ENCODE data around the gene ITPR1. TPM values are rescaled to one million over a fixed set of nuclear protein-coding genes. Genes with fewer than 3 reads are reported as not detected.

The ITPR1 gene
- total and polyA plus RNA-seq, 2 experiments from 2014 or later = 6.8 to 21.0 TPM

DNA sequence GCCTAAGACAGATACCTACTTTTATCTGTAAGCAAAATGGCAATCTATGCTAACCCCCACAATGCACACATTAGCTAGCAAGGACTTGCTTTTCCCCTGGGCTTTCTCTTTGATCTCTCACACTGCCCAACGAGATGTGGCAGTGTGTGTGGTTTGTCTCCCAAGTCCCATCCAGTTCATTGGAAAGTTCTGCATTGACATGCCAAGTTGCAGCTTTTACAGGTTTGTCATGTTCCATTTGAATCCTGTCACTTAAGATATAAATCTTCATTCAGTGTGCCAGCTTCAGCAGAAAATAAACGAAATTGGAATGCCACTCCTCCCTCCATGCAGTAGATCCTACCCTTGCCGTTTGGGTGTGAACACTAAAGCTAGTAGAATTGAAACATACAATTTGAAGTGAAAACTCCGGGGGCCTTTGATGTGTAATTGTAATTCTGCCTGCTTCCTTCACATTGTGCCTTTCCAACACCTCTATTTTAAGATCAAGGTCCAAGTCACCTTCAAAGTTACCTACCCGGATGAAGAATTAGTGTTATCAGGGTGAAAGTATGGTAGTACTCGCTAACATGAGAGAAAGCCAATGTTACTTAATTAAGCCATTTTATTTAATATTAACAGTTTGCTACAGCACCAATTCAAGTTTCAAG is 355.2 kb downstream of the ITPR1 start:
- H3K36me3 Mint-ChIP-seq (ENCODE audit: low read depth) = no peaks in the 10 kb centered on the region
- DNase-seq (ENCODE audit: low spot score) (no peak), ATAC-seq (no peak)
- H3K4me3 ChIP-seq = no peak overlapping the region
- H3K4me2 ChIP-seq = no peak overlapping the region
- H3K9me3 Mint-ChIP-seq = no peaks in the 10 kb centered on the region
- peaks cover 5% of the 10 kb centered on the region; the same call in 2 of the 3 replicates for H3K4me1 Mint-ChIP-seq
- no peaks in the 10 kb centered on the region for H3K9me2 ChIP-seq (ENCODE audit: insufficient read depth)
- H3K27ac Mint-ChIP-seq = no peak overlapping the region
- H3K4me3 Mint-ChIP-seq = no peak overlapping the region
- H3K36me3 ChIP-seq (ENCODE audit: insufficient read depth) = no peaks in the 10 kb centered on the region
- H3K4me1 ChIP-seq (ENCODE audit: insufficient read depth) = peaks cover 7% of the 10 kb centered on the region; the same call in 1 of the 2 replicates
- no peaks in the 10 kb centered on the region for H3F3A ChIP-seq (replicated peaks; ENCODE audit: low read depth)
- no peak overlapping the region for H2AFZ ChIP-seq
- TF ChIP-seq, protein P1, sequence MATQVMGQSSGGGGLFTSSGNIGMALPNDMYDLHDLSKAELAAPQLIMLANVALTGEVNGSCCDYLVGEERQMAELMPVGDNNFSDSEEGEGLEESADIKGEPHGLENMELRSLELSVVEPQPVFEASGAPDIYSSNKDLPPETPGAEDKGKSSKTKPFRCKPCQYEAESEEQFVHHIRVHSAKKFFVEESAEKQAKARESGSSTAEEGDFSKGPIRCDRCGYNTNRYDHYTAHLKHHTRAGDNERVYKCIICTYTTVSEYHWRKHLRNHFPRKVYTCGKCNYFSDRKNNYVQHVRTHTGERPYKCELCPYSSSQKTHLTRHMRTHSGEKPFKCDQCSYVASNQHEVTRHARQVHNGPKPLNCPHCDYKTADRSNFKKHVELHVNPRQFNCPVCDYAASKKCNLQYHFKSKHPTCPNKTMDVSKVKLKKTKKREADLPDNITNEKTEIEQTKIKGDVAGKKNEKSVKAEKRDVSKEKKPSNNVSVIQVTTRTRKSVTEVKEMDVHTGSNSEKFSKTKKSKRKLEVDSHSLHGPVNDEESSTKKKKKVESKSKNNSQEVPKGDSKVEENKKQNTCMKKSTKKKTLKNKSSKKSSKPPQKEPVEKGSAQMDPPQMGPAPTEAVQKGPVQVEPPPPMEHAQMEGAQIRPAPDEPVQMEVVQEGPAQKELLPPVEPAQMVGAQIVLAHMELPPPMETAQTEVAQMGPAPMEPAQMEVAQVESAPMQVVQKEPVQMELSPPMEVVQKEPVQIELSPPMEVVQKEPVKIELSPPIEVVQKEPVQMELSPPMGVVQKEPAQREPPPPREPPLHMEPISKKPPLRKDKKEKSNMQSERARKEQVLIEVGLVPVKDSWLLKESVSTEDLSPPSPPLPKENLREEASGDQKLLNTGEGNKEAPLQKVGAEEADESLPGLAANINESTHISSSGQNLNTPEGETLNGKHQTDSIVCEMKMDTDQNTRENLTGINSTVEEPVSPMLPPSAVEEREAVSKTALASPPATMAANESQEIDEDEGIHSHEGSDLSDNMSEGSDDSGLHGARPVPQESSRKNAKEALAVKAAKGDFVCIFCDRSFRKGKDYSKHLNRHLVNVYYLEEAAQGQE (IDR thresholded peaks at IDR 0.05; ENCODE audit: unreplicated experiment) = no peak
- no peak for TF ChIP-seq EZH2 (IDR thresholded peaks at IDR 0.05; ENCODE audit: low read depth, unreplicated experiment)
- TF ChIP-seq, protein P2, sequence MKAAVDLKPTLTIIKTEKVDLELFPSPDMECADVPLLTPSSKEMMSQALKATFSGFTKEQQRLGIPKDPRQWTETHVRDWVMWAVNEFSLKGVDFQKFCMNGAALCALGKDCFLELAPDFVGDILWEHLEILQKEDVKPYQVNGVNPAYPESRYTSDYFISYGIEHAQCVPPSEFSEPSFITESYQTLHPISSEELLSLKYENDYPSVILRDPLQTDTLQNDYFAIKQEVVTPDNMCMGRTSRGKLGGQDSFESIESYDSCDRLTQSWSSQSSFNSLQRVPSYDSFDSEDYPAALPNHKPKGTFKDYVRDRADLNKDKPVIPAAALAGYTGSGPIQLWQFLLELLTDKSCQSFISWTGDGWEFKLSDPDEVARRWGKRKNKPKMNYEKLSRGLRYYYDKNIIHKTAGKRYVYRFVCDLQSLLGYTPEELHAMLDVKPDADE (IDR thresholded peaks at IDR 0.05) = no peak
- no peak for TF ChIP-seq EZH2phosphoT487 (IDR thresholded peaks at IDR 0.05; ENCODE audit: unreplicated experiment)
- TF ChIP-seq NANOG (IDR thresholded peaks at IDR 0.05; ENCODE audit: borderline replicate concordance) = no peak
- TF ChIP-seq ZNF462 (CRISPR knock-in tag; IDR thresholded peaks at IDR 0.05) = no peak
- no peak for TF ChIP-seq CREB1 (CRISPR knock-in tag; IDR thresholded peaks at IDR 0.05; ENCODE audit: low read depth)
- no peak for TF ChIP-seq ZNF331 (CRISPR knock-in tag; IDR thresholded peaks at IDR 0.05; ENCODE audit: low read depth)
- TF ChIP-seq STAT1 (IDR thresholded peaks at IDR 0.05; ENCODE audit: unreplicated experiment) = no peak
- TF ChIP-seq JUNB (IDR thresholded peaks at IDR 0.05; ENCODE audit: unreplicated experiment) = no peak
- no peaks in the 10 kb centered on the region for H3K27me3 ChIP-seq (ENCODE audit: insufficient read depth)
- no peaks in the 10 kb centered on the region for H3K79me2 ChIP-seq (replicated peaks; ENCODE audit: insufficient read depth)
- H3K27me3 Mint-ChIP-seq (ENCODE audit: insufficient read depth, low read depth, poor library complexity) = no peaks in the 10 kb centered on the region
- H3K27ac ChIP-seq (ENCODE audit: low read depth) = no peak overlapping the region
- H4K20me1 ChIP-seq (replicated peaks; ENCODE audit: insufficient read depth) = no peaks in the 10 kb centered on the region

Data from GM23338 (cell line).